Calu3 (cell line): ENCODE measurements around the gene MUCL3. TPM values are rescaled to one million over a fixed set of nuclear protein-coding genes. Genes with fewer than 3 reads are reported as not detected.
"Not testable (repeated sequence)": the region's sequence is repeated elsewhere in the genome, so short reads cannot be mapped to it uniquely, and the experiment has no call there.

Experiments used
- BruUV-seq: library from RNA; stranded (reverse); fragments of 400-500 nt; replicated peaks from 2 replicates; lab custom pipeline; 2021; lab: Mats Ljungman, UMichigan
- CTCF ChIA-PET: fragments of 300-600 bp; sonication (Branson Sonifier 250); formaldehyde crosslinking; loops from one replicate; lab custom pipeline; 2022; ENCODE audit warnings: antibody characterized with exemption; lab: Charles Lee
- DNase-seq: peaks from one replicate; pipeline ENCODE4 v3.0.0; 2022
- H3K27ac Mint-ChIP-seq: one replicate; pipeline ENCODE4 v1.8.0; 2022; ENCODE audit warnings: mixed read lengths; ENCODE audit not compliant: unreplicated experiment
- H3K27me3 Mint-ChIP-seq: one replicate; pipeline ENCODE4 v1.8.0; 2022; ENCODE audit warnings: mixed read lengths; ENCODE audit not compliant: unreplicated experiment
- H3K36me3 Mint-ChIP-seq: one replicate; pipeline ENCODE4 v1.8.0; 2022; ENCODE audit warnings: mild to moderate bottlenecking, moderate library complexity, mixed read lengths; ENCODE audit not compliant: insufficient read depth, unreplicated experiment
- H3K4me1 Mint-ChIP-seq: one replicate; pipeline ENCODE4 v1.8.0; 2022; ENCODE audit warnings: mild to moderate bottlenecking, low read depth, mixed read lengths; ENCODE audit not compliant: unreplicated experiment
- H3K4me3 Mint-ChIP-seq: one replicate; pipeline ENCODE4 v1.8.0; 2022; ENCODE audit warnings: mild to moderate bottlenecking, low read depth, moderate library complexity, mixed read lengths; ENCODE audit not compliant: unreplicated experiment
- H3K9me3 Mint-ChIP-seq: one replicate; pipeline ENCODE4 v1.8.0; 2022; ENCODE audit warnings: low read depth, mixed read lengths; ENCODE audit not compliant: unreplicated experiment
- intact Hi-C: fragments of 100-400 bp; cut with micrococcal nuclease; formaldehyde crosslinking; loops from one replicate; pipeline ENCODE4 v1.10.0; 2022; ENCODE audit not compliant: unreplicated experiment
- total RNA-seq: library from RNA; stranded (reverse); gene quantifications from 2 replicates; pipeline ENCODE4 v1.2.3, GENCODE V29; 2022
- TF ChIP-seq, protein P1 (sequence below): fragments of 200-600 bp; IDR thresholded peaks from one replicate; pipeline ENCODE4 v1.8.0; 2022; ENCODE audit warnings: antibody characterized with exemption; ENCODE audit not compliant: unreplicated experiment

Gene MUCL3
- total RNA-seq, 1 experiment from 2014 or later: 0.07 TPM

DNA sequence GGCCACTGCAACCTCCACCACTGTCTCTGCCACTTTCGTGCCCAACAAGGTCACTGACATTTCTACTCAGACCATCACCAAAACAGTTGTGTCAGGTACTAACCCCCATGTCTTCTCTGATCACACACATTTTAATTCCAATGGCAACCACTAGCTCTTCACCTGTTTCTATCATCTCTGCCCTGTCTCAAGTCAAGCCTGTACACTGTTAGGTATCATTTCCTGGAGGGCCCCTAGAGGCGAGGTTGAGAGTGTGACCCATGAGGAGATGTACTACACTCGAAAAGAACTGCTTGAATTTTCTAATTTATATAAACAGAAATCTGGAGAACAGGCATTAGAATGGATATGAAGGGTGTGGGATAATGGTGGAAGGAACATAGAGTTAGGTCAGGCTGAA, 25.4 kb downstream of the MUCL3 start:
- Mint-ChIP-seq H3K27ac (no peak overlapping the region), H3K9me3 (peaks cover 4% of the 10 kb centered on the region), H3K27me3 (peaks cover 21% of the 10 kb centered on the region), H3K36me3 (no peaks in the 10 kb centered on the region), H3K4me1 (peaks cover 24% of the 10 kb centered on the region), H3K4me3 (no peak overlapping the region)
- no peak for DNase-seq
- intact Hi-C loops: no loop called here
- CTCF ChIA-PET: interaction anchor here (1.3 kb wide), 1 partner anchor 20 kb away, joined by 4 read pairs; no protein-coding TSS in a partner anchor
- TF ChIP-seq, protein P1, sequence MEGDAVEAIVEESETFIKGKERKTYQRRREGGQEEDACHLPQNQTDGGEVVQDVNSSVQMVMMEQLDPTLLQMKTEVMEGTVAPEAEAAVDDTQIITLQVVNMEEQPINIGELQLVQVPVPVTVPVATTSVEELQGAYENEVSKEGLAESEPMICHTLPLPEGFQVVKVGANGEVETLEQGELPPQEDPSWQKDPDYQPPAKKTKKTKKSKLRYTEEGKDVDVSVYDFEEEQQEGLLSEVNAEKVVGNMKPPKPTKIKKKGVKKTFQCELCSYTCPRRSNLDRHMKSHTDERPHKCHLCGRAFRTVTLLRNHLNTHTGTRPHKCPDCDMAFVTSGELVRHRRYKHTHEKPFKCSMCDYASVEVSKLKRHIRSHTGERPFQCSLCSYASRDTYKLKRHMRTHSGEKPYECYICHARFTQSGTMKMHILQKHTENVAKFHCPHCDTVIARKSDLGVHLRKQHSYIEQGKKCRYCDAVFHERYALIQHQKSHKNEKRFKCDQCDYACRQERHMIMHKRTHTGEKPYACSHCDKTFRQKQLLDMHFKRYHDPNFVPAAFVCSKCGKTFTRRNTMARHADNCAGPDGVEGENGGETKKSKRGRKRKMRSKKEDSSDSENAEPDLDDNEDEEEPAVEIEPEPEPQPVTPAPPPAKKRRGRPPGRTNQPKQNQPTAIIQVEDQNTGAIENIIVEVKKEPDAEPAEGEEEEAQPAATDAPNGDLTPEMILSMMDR: no peak
- no TSS peak for BruUV-seq

DNA sequence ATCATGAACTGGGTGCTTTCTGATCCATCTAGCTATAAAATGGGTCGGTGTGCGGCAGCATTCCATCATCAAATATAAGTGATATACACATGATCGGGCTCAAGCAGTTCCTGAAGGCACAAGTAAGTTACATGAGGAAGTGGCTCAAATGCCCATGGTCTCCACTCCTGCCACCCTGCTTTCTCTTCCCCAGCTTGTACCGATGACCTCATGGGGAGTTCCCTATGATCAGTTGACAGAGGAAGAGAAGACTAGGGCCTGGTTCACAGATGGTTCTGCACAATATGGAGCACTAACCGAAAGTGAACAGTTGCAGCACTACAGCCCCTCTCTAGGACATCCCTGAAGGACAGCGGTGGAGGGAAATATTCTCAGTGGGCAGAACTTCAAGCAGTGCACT, 28.4 kb downstream of the MUCL3 start:
- DNase-seq, H3K4me3 Mint-ChIP-seq, H3K27ac Mint-ChIP-seq, BruUV-seq, intact Hi-C loops, H3K4me1 Mint-ChIP-seq, H3K36me3 Mint-ChIP-seq, H3K9me3 Mint-ChIP-seq: not testable (repeated sequence)
- CTCF ChIA-PET: interaction anchor here (1.4 to 1.8 kb wide), 2 partner anchors 13 to 102 kb away, joined by 4 to 5 read pairs; no protein-coding TSS in a partner anchor
- H3K27me3 Mint-ChIP-seq: peaks cover 21% of the 10 kb centered on the region

- Mint-ChIP-seq H3K27me3 (peaks cover 12% of the 10 kb centered on the region), H3K9me3 (peaks cover 2% of the 10 kb centered on the region), H3K4me3 (no peak overlapping the region), H3K4me1 (no peaks in the 10 kb centered on the region), H3K36me3 (no peaks in the 10 kb centered on the region), H3K27ac (no peak overlapping the region)
- DNase-seq: no peak
- no TSS peak for BruUV-seq
- CTCF ChIA-PET: no interaction called here
- TF ChIP-seq, protein P1: no peak
- intact Hi-C loops: no loop called here
These were observed 30.2 kb downstream of the MUCL3 start for GRCh38 chr6:30970946-30971345.

DNA sequence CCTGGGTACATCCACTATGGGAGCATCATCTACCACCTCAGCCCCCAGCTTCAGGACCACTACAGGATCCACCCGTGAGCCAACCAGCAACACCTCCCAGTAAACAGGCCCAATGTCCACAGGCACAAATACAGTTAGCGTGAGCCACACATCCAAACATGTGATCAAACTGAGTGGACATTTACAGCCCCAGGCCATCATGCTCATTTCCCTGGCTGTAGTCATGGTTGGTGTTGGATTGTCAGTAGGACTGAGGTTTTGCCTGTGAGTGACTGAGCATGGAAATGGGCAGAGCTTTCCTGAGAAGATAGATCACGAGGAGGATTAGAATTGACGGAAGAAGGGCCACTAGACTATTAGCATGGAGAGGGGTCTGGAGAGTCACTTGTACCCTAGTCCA, 32.0 kb downstream of the MUCL3 start:
- intact Hi-C loops: no loop called here
- H3K4me3 Mint-ChIP-seq: no peak overlapping the region
- CTCF ChIA-PET: interaction anchor here (1.1 kb wide), 1 partner anchor 35 kb away, joined by 3 read pairs; no protein-coding TSS in a partner anchor
- no peak for DNase-seq
- no TSS peak for BruUV-seq
- H3K9me3 Mint-ChIP-seq: peaks cover 2% of the 10 kb centered on the region
- peaks cover 14% of the 10 kb centered on the region for H3K27me3 Mint-ChIP-seq
- H3K4me1 Mint-ChIP-seq: no peaks in the 10 kb centered on the region
- peaks cover under 1% of the 10 kb centered on the region for H3K36me3 Mint-ChIP-seq
- TF ChIP-seq, protein P1: no peak
- H3K27ac Mint-ChIP-seq: no peak overlapping the region

DNA sequence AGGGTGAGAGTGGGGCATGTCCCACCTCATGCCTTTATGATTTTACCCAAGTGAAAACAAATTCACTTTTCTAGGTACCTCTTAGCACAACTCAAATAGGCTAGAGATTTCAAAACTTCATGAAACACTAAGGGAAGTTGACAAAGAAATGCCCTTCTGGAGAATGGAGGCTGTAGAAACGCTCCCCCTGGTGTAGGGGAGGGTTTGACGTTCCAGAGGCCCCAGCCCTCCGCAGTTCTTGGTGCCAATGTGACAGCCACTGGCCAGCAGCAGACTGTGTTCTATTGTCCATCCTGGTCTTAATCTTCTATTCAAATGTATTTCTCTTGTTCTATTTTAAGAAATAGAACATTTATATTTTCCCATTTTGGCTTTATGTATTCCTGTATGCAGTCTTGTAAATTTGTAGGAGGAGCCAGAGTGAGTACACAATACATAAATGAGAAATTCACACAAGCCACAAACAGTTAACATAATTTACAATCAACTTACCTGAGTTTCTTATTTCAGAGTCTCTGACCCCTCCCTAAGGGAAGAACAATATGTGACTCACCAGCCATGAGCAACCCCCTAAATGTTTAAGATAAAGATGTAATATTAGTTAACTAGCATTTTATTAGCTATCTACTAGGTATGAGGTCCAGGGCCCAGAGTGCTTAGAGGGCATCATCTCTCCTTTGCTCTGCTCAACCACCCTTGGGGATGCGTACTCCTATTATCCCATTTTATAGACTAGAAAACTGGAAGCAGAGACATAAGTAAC, 33.9 kb downstream of the MUCL3 start:
- Mint-ChIP-seq H3K4me1 (no peaks in the 10 kb centered on the region), H3K36me3 (peaks cover 3% of the 10 kb centered on the region), H3K27ac (no peak overlapping the region), H3K9me3 (peaks cover 4% of the 10 kb centered on the region), H3K4me3 (no peak overlapping the region), H3K27me3 (peaks cover 14% of the 10 kb centered on the region)
- intact Hi-C loops: no loop called here
- DNase-seq: no peak
- TF ChIP-seq, protein P1: no peak
- CTCF ChIA-PET: interaction anchor here (0.8 to 1.3 kb wide), 3 partner anchors 11 to 68 kb away, joined by 3 read pairs; no protein-coding TSS in a partner anchor
- no TSS peak for BruUV-seq
